Sigmoid colon (tissue), 7 donors: Measurements from ENCODE around the gene A3GALT2. TPM values are rescaled to one million over a fixed set of nuclear protein-coding genes. Genes with fewer than 3 reads are reported as not detected.

Source experiments
- DNase-seq: peaks from one replicate; pipeline ENCODE4 v3.0.0-alpha.2; 2019
- H3K27ac ChIP-seq, 4 donors: fragments of 200-600 bp; sonication (generic); one replicate each; pipeline ENCODE4 v1.5.1; 2016 to 2019; ENCODE audit warnings: mild to moderate bottlenecking in 1 of 4
- H3K27me3 ChIP-seq, 3 donors: fragments of 200-600 bp; sonication (generic); one replicate each; pipeline ENCODE4 v1.5.1; 2019; ENCODE audit warnings: mild to moderate bottlenecking in 1 of 3
- H3K36me3 ChIP-seq, 4 donors: fragments of 200-600 bp; sonication (generic); one replicate each; pipeline ENCODE4 v1.5.1; 2016 to 2019
- H3K4me1 ChIP-seq, 4 donors: fragments of 200-600 bp; sonication (generic); one replicate each; pipeline ENCODE4 v1.5.1; 2017 to 2019
- H3K4me3 ChIP-seq, 4 donors: fragments of 200-600 bp; sonication (generic); one replicate each; pipeline ENCODE4 v1.5.1; 2017 to 2019; ENCODE audit warnings: mild to moderate bottlenecking in 2 of 4, moderate library complexity in 1 of 4
- H3K9me3 ChIP-seq, 4 donors: fragments of 200-600 bp in 3 of 4; sonication (generic) in 3 of 4; one replicate each; pipeline versions ENCODE4 v1.5.1 to v1.6.1; 2013 to 2019
- CTCF ChIP-seq, 4 experiments: fragments of 450-650 bp in 3 of 4; fragments of 200-600 bp in 1 of 4; IDR thresholded peaks; one replicate each; pipeline ENCODE4 v1.5.1; 2016 to 2019; ENCODE audit warnings: antibody characterized with exemption in 4 of 4, mild to moderate bottlenecking in 3 of 4, moderate library complexity in 2 of 4
- EP300 ChIP-seq, 4 donors: sonication (generic); formaldehyde crosslinking; IDR thresholded peaks; one replicate each; pipeline ENCODE4 v1.6.1; 2017; ENCODE audit warnings: antibody characterized with exemption in 4 of 4
- POLR2A ChIP-seq, 2 donors: fragments of 450-650 bp; IDR thresholded peaks; one replicate each; pipeline ENCODE4 v1.6.1; 2016; ENCODE audit warnings: antibody characterized with exemption in 2 of 2, mild to moderate bottlenecking in 2 of 2, moderate library complexity in 2 of 2
- POLR2AphosphoS5 ChIP-seq, 4 donors: sonication (generic); formaldehyde crosslinking; IDR thresholded peaks; one replicate each; pipeline ENCODE4 v1.6.1; 2017; ENCODE audit warnings: antibody characterized with exemption in 4 of 4
- WGBS, 2 donors: extraction: QIAGEN DNeasy Blood & Tissue Kit; methylation state at CpG; one replicate each; pipeline ENCODE4 v1.1.7; 2013; 5-methylcytosine and 5-hydroxymethylcytosine counted together
- intact Hi-C: fragments of 100-400 bp; cut with DNase I; formaldehyde crosslinking; loops from one replicate; pipeline ENCODE4 v1.15.1; 2023
- polyA plus RNA-seq, 3 donors: library from polyadenylated mRNA; stranded (reverse); fragments of 200-250 nt; gene quantifications; one replicate each; pipeline ENCODE4 v1.2.3, GENCODE V29; 2013
- total RNA-seq, 4 donors: library from RNA; depleted of rRNA; stranded (reverse); fragments of >200 nt; gene quantifications; one replicate each; pipeline ENCODE4 v1.1.0, GENCODE V29; 2016
- donor health status: healthy with polysubstance abuse.
- donor health status: Bipolar disorder and iron deficiency.
- donor health status: healthy.

The A3GALT2 gene
- total and polyA plus RNA-seq, 7 donors: not detected

- Histone ChIP-seq H3K9me3 (no peaks in the 10 kb centered on the region), H3K27me3 (no peaks in the 10 kb centered on the region), H3K4me3 (no peak overlapping the region), H3K4me1 (peaks cover 0 to 25% (median 9%) of the 10 kb centered on the region in 4 donors), H3K36me3 (peaks cover 33 to 50% (median 47%) of the 10 kb centered on the region in 4 donors), H3K27ac (no peak overlapping the region)
- 91 to 92% methylated on average over 6 of the region's 6 CpGs for WGBS, 2 donors
- TF ChIP-seq POLR2A (IDR thresholded peaks at IDR 0.05) (no peak), POLR2AphosphoS5 (IDR thresholded peaks at IDR 0.05) (no peak), EP300 (IDR thresholded peaks at IDR 0.05) (no peak), CTCF (IDR thresholded peaks at IDR 0.05) (no peak)
- intact Hi-C loops: no loop called here
- peak; percentile 53 for DNase-seq
Observed at GRCh38 chr1:33322109-33322508, 1.2 kb upstream of the A3GALT2 start.

GRCh38 chr1:33321178-33321577 lies 280 bp upstream of the A3GALT2 start:
- Histone ChIP-seq H3K27ac (no peak overlapping the region), H3K36me3 (peaks cover 24 to 41% (median 38%) of the 10 kb centered on the region in 4 donors), H3K4me3 (no peak overlapping the region), H3K27me3 (no peaks in the 10 kb centered on the region), H3K9me3 (no peaks in the 10 kb centered on the region), H3K4me1 (peaks cover 0 to 20% (median 6%) of the 10 kb centered on the region in 4 donors)
- intact Hi-C loops: no loop called here
- TF ChIP-seq EP300 (IDR thresholded peaks at IDR 0.05) (no peak), CTCF (IDR thresholded peaks at IDR 0.05) (no peak), POLR2A (IDR thresholded peaks at IDR 0.05) (no peak), POLR2AphosphoS5 (IDR thresholded peaks at IDR 0.05) (peak in 2 of 4 donors; percentile 23 to 47)
- DNase-seq: peak; percentile 39
- WGBS, 2 donors: 59 to 88% methylated on average over 5 of the region's 5 CpGs

GRCh38 chr1:33319949-33320618 lies 814 bp downstream of the A3GALT2 start:
- Histone ChIP-seq H3K27ac (no peak overlapping the region), H3K36me3 (peaks cover 13 to 30% (median 27%) of the 10 kb centered on the region in 4 donors), H3K9me3 (no peaks in the 10 kb centered on the region), H3K4me3 (no peak overlapping the region), H3K27me3 (no peaks in the 10 kb centered on the region), H3K4me1 (peaks cover 0 to 10% (median 2%) of the 10 kb centered on the region in 4 donors)
- 74 to 87% methylated on average over 12 of the region's 12 CpGs for WGBS, 2 donors
- intact Hi-C loops: no loop called here
- no peak for DNase-seq
- TF ChIP-seq POLR2AphosphoS5 (IDR thresholded peaks at IDR 0.05): no peak
- TF ChIP-seq POLR2A (IDR thresholded peaks at IDR 0.05): no peak
- TF ChIP-seq EP300 (IDR thresholded peaks at IDR 0.05): no peak
- no peak for TF ChIP-seq CTCF (IDR thresholded peaks at IDR 0.05)

- WGBS, 2 donors: 92 to 93% methylated on average over 9 of the region's 9 CpGs
- DNase-seq: no peak
- Histone ChIP-seq H3K4me1 (peaks cover 0 to 3% (median 0%) of the 10 kb centered on the region in 4 donors), H3K27ac (no peak overlapping the region), H3K27me3 (no peaks in the 10 kb centered on the region), H3K4me3 (no peak overlapping the region), H3K9me3 (no peaks in the 10 kb centered on the region), H3K36me3 (peaks cover 6 to 23% (median 20%) of the 10 kb centered on the region in 4 donors)
- intact Hi-C loops: no loop called here
- TF ChIP-seq POLR2A (IDR thresholded peaks at IDR 0.05): no peak
- TF ChIP-seq EP300 (IDR thresholded peaks at IDR 0.05): no peak
- no peak for TF ChIP-seq POLR2AphosphoS5 (IDR thresholded peaks at IDR 0.05)
- TF ChIP-seq CTCF (IDR thresholded peaks at IDR 0.05): no peak
Observed at GRCh38 chr1:33319186-33319948, 1.5 kb downstream of the A3GALT2 start.
